ENCODE data around the gene GREB1L. TPM values are rescaled to one million over a fixed set of nuclear protein-coding genes. Genes with fewer than 3 reads are reported as not detected.

GREB1L gene
- polyA plus RNA-seq, 1 donor (not counting 4 experiments of a cell fraction or from before 2014, with no cell fraction given) = 5.5 TPM

DNA sequence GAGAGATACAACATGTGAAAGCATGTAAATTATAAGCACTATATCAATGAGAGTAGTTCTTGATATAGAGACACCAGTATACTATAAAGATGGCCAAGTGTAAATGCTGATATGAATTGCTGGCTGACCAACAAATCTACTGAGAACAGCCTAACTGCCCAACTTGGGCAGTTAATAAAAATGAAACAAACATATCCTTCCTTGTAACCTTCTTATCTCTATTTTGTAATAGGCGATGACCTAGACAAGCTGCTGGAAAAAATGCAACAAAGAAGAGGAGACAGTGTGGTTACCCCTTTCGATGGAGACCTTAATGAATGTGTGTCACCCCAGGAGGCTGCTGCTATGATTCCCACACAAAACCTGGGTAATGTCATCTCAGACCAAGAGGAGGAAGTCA lies 209.8 kb downstream of the GREB1L start:
- Histone ChIP-seq H3K9ac (ENCODE audit: control insufficient read depth, extremely low read depth, insufficient read depth, low read length) (no peak overlapping the region), H4K20me1 (ENCODE audit: control insufficient read depth, extremely low read depth, insufficient read depth, low read length) (no peaks in the 10 kb centered on the region), H3K36me3 (ENCODE audit: control insufficient read depth in 2 of 2, extremely low read depth in 1 of 2, insufficient read depth in 2 of 2, low read length in 2 of 2) (no peaks in the 10 kb centered on the region), H3K4me1 (ENCODE audit: control insufficient read depth, extremely low read depth, insufficient read depth, low read length) (no peaks in the 10 kb centered on the region), H3K79me2 (ENCODE audit: control insufficient read depth, insufficient read depth, low read length) (no peaks in the 10 kb centered on the region), H2AFZ (ENCODE audit: control insufficient read depth, low read length) (no peak overlapping the region), H3K9me3 (ENCODE audit: control insufficient read depth, low read depth, low read length) (no peaks in the 10 kb centered on the region), H3K4me3 (ENCODE audit: control insufficient read depth in 2 of 3, extremely low read depth in 1 of 3, insufficient read depth in 2 of 3, low read depth in 1 of 3, low read length in 3 of 3) (no peak overlapping the region), H3K9me1 (ENCODE audit: control insufficient read depth, extremely low read depth, insufficient read depth, low read length) (no peaks in the 10 kb centered on the region), H3K4me2 (ENCODE audit: control insufficient read depth, extremely low read depth, insufficient read depth, low read depth, low read length) (no peak overlapping the region), H3K27me3 (ENCODE audit: control insufficient read depth, extremely low read depth, insufficient read depth, low read length) (no peaks in the 10 kb centered on the region), H3K27ac (ENCODE audit: control insufficient read depth, insufficient read depth, low read length) (no peak overlapping the region)
- TF ChIP-seq EZH2 (IDR thresholded peaks at IDR 0.05; ENCODE audit: low read length) = no peak
- TF ChIP-seq, protein P1, sequence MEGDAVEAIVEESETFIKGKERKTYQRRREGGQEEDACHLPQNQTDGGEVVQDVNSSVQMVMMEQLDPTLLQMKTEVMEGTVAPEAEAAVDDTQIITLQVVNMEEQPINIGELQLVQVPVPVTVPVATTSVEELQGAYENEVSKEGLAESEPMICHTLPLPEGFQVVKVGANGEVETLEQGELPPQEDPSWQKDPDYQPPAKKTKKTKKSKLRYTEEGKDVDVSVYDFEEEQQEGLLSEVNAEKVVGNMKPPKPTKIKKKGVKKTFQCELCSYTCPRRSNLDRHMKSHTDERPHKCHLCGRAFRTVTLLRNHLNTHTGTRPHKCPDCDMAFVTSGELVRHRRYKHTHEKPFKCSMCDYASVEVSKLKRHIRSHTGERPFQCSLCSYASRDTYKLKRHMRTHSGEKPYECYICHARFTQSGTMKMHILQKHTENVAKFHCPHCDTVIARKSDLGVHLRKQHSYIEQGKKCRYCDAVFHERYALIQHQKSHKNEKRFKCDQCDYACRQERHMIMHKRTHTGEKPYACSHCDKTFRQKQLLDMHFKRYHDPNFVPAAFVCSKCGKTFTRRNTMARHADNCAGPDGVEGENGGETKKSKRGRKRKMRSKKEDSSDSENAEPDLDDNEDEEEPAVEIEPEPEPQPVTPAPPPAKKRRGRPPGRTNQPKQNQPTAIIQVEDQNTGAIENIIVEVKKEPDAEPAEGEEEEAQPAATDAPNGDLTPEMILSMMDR (optimal IDR thresholded peaks at IDR 0.05 in 1 of 3, IDR thresholded peaks at IDR 0.05 in 1 of 3, conservative IDR thresholded peaks at IDR 0.05 in 1 of 3; ENCODE audit: extremely low read depth in 1 of 3, insufficient read depth in 2 of 3, low read length in 3 of 3) = no peak
- no peak for FAIRE-seq
- dilution Hi-C loops (cut with MboI; ENCODE audit: extremely low pct_ligation_motif_present, low sequenced_read_pairs) = no loop called here
- DNase-seq (ENCODE audit: low read depth, low spot score) = no peak

DNA sequence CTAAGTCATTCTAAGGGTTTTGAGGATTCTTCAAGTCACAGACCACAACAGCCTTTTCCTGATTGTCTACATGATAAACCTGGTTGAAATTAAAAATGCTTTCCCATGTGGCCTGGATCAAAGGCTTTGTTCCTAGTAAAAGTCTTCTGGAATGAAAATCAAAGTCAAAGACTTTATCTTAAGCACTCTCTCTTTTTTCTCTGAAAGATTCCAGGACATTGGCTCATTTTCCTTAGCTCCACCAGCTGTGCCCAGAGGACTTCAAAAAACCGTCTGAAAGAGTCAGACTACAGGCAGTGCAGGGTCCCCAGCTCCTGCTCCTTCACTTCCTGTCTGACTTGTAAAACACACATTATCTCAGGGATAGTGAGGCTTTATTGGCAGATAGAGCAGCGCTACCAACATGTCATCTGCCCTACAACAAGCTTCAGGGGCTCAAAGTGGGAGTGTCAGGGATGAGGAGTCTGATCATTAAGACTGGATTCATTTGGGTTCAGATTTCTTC lies 210.3 kb downstream of the GREB1L start:
- Histone ChIP-seq H2AFZ (ENCODE audit: control insufficient read depth, low read length) (no peak overlapping the region), H3K4me3 (ENCODE audit: control insufficient read depth in 2 of 3, extremely low read depth in 1 of 3, insufficient read depth in 2 of 3, low read depth in 1 of 3, low read length in 3 of 3) (no peak overlapping the region), H3K79me2 (ENCODE audit: control insufficient read depth, insufficient read depth, low read length) (no peaks in the 10 kb centered on the region), H3K36me3 (ENCODE audit: control insufficient read depth in 2 of 2, extremely low read depth in 1 of 2, insufficient read depth in 2 of 2, low read length in 2 of 2) (no peaks in the 10 kb centered on the region), H3K4me2 (ENCODE audit: control insufficient read depth, extremely low read depth, insufficient read depth, low read depth, low read length) (no peak overlapping the region), H3K9me1 (ENCODE audit: control insufficient read depth, extremely low read depth, insufficient read depth, low read length) (no peaks in the 10 kb centered on the region), H3K9me3 (ENCODE audit: control insufficient read depth, low read depth, low read length) (no peaks in the 10 kb centered on the region), H4K20me1 (ENCODE audit: control insufficient read depth, extremely low read depth, insufficient read depth, low read length) (no peaks in the 10 kb centered on the region), H3K4me1 (ENCODE audit: control insufficient read depth, extremely low read depth, insufficient read depth, low read length) (no peaks in the 10 kb centered on the region), H3K9ac (ENCODE audit: control insufficient read depth, extremely low read depth, insufficient read depth, low read length) (no peak overlapping the region), H3K27ac (ENCODE audit: control insufficient read depth, insufficient read depth, low read length) (no peak overlapping the region), H3K27me3 (ENCODE audit: control insufficient read depth, extremely low read depth, insufficient read depth, low read length) (no peaks in the 10 kb centered on the region)
- no peak for FAIRE-seq
- DNase-seq (ENCODE audit: low read depth, low spot score) = no peak
- TF ChIP-seq, protein P1 (optimal IDR thresholded peaks at IDR 0.05 in 1 of 3, IDR thresholded peaks at IDR 0.05 in 1 of 3, conservative IDR thresholded peaks at IDR 0.05 in 1 of 3; ENCODE audit: extremely low read depth in 1 of 3, insufficient read depth in 2 of 3, low read length in 3 of 3) = no peak
- no peak for TF ChIP-seq EZH2 (IDR thresholded peaks at IDR 0.05; ENCODE audit: low read length)
- dilution Hi-C loops (cut with MboI; ENCODE audit: extremely low pct_ligation_motif_present, low sequenced_read_pairs) = no loop called here

Data from keratinocyte (primary cell).